Activated CD4-positive, alpha-beta memory T cell treated with anti-CD3 and anti-CD28 coated beads for 36 hours (primary cell): ENCODE results near the gene TBC1D8B. TPM values are rescaled to one million over a fixed set of nuclear protein-coding genes. Genes with fewer than 3 reads are reported as not detected.

ENCODE experiments used
- CTCF ChIA-PET: fragments of 350-600 bp; sonication (Branson Sonifier 250); formaldehyde crosslinking; loops from one replicate; lab custom pipeline; 2021; ENCODE audit warnings: antibody characterized with exemption, inconsistent platforms; lab: Charles Lee
- POLR2A ChIA-PET: fragments of 350-600 bp; sonication (Branson Sonifier 250); formaldehyde crosslinking; loops from one replicate; lab custom pipeline; 2021; ENCODE audit warnings: antibody characterized with exemption; lab: Charles Lee
- DNase-seq: peaks from one replicate; pipeline ENCODE4 v3.0.0-alpha.2; 2020
- H3K27ac Mint-ChIP-seq: one replicate; pipeline ENCODE4 v1.8.0; 2021; ENCODE audit warnings: mixed read lengths
- H3K27me3 Mint-ChIP-seq: one replicate; pipeline ENCODE4 v1.8.0; 2021; ENCODE audit warnings: mixed read lengths
- H3K36me3 Mint-ChIP-seq: one replicate; pipeline ENCODE4 v1.8.0; 2021; ENCODE audit warnings: mixed read lengths
- H3K4me1 Mint-ChIP-seq: one replicate; pipeline ENCODE4 v1.8.0; 2021; ENCODE audit warnings: low read depth, mixed read lengths
- H3K4me3 Mint-ChIP-seq: one replicate; pipeline ENCODE4 v1.8.0; 2021; ENCODE audit warnings: mild to moderate bottlenecking, mixed read lengths
- H3K9me3 Mint-ChIP-seq: one replicate; pipeline ENCODE4 v1.8.0; 2021; ENCODE audit warnings: mixed read lengths
- intact Hi-C: fragments of 100-400 bp; cut with micrococcal nuclease; formaldehyde crosslinking; loops from one replicate; pipeline ENCODE4 v1.15.1; 2023
- total RNA-seq, 2 experiments: library from RNA; stranded (reverse); gene quantifications; one replicate each; pipeline ENCODE4 v1.2.3, GENCODE V29; 2021

The TBC1D8B gene
- total RNA-seq, 2 experiments from 2014 or later, result 1.4 to 2.2 TPM

DNA sequence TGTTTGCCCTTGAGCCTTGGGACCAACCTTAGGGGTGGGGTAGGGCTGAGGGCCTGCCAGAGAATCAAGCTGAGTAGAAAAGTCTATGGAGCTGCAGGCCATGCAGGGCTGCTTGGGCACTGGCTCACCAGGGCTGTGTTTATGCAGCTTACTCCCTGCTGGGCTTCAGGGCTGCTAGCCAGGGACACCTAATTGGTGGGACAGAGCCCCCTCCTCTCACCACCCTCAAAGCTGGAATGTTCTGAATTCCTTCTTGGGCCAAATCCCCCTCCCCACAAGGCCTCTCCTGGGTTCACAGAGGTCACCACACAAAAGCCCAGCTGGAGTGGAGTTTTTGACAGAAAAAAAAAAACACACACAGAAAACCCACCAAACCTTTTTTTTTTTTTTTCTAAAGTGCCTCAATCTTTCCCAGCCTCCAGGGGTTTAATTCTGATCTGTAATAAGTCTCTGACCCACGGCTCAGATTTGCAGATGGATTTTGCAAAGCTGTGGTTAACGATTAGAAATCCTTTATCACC lies 117.5 kb downstream of the TBC1D8B start, which contains the start of gene CLDN2:
Gene CLDN2, plus strand, starts transcription at position 471 of the 521 bp plus-strand sequence. CDS start 7,827 bp downstream, outside the sequence.
- H3K27ac Mint-ChIP-seq, result no peak within 1 kb of the TSS
- peaks cover 19% of the 10 kb centered on the region for H3K4me1 Mint-ChIP-seq
- intact Hi-C loops, result no loop called here
- no peaks in the 10 kb centered on the region for H3K36me3 Mint-ChIP-seq
- ChIA-PET POLR2A (no interaction called here), CTCF (no interaction called here)
- H3K4me3 Mint-ChIP-seq, result no peak within 1 kb of the TSS
- H3K9me3 Mint-ChIP-seq, result no peaks in the 10 kb centered on the region
- peaks cover 2% of the 10 kb centered on the region for H3K27me3 Mint-ChIP-seq
- DNase-seq, result no peak

DNA sequence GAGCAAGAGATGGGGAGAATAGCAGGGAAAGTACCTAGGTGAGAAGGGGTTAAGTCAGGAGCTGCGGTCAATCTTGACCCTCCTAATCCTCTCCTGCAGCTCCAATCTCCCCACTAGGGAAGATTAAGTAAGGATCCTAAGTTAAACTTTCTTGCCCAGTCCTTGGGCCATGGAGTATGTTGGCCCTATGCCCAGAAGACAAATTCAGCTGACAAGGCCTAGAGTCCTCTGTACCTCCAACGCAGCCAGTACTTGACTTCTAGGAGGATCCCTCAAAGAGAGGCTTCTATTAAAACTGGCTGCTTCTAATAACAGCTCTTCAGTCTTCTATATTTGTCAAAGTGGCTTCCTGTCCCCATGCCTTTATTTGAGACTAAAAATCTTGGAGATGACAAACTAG lies 119.2 kb downstream of the TBC1D8B start:
- Mint-ChIP-seq H3K27me3 (no peaks in the 10 kb centered on the region), H3K4me1 (peaks cover 14% of the 10 kb centered on the region), H3K36me3 (no peaks in the 10 kb centered on the region), H3K4me3 (no peak overlapping the region), H3K9me3 (no peaks in the 10 kb centered on the region), H3K27ac (no peak overlapping the region)
- CTCF ChIA-PET, result no interaction called here
- POLR2A ChIA-PET, result no interaction called here
- DNase-seq, result no peak
- intact Hi-C loops, result no loop called here

Other genes with a start within 250 kb of the TBC1D8B start
- 10 to 100 TPM; 11.8 to 12.7 TPM for gene RADX, start 190.7 kb upstream of the TBC1D8B start, total RNA-seq
- gene RNF128, start 76.0 kb upstream of the TBC1D8B start, total RNA-seq, result not detected
- gene RIPPLY1, start 100.7 kb downstream of the TBC1D8B start, total RNA-seq, result not detected
- not detected for gene CLDN2, start 117.7 kb downstream of the TBC1D8B start, total RNA-seq
- 10 to 100 TPM; 11.1 to 12.1 TPM for gene MORC4, start 197.5 kb downstream of the TBC1D8B start, total RNA-seq